Body of pancreas (tissue), 4 donors: Measurements from ENCODE around the gene KRT10. TPM values are rescaled to one million over a fixed set of nuclear protein-coding genes. Genes with fewer than 3 reads are reported as not detected.
"Not testable (repeated sequence)": the region's sequence is repeated elsewhere in the genome, so short reads cannot be mapped to it uniquely, and the experiment has no call there.

ENCODE experiments used
- ATAC-seq: fragments of 150-250 bp; one replicate; pipeline ENCODE4 v1.9.1; 2016
- DNase-seq, 4 donors: peaks; one replicate each; pipeline ENCODE4 v3.0.0-alpha.2; 2019
- H3K27ac ChIP-seq, 4 donors: fragments of 200-600 bp; sonication (generic); 1 replicate in 3 of 4; 2 replicates in 1 of 4; pipeline versions ENCODE4 v1.5.1 to v1.6.1; 2016 to 2019; ENCODE audit warnings: mild to moderate bottlenecking in 1 of 4, mixed read lengths in 1 of 4, moderate library complexity in 1 of 4
- H3K27me3 ChIP-seq, 2 donors: fragments of 200-600 bp; sonication (generic); one replicate each; pipeline ENCODE4 v1.6.0; 2016; ENCODE audit warnings: mild to moderate bottlenecking in 1 of 2
- H3K36me3 ChIP-seq, 2 donors: fragments of 200-600 bp; sonication (generic); replicated peaks in 1 of 2; 2 replicates each; pipeline ENCODE4 v1.5.1; 2016; ENCODE audit warnings: low read depth in 2 of 2; ENCODE audit not compliant: insufficient read depth in 1 of 2
- H3K4me1 ChIP-seq: fragments of 200-600 bp; sonication (generic); one replicate; pipeline ENCODE4 v1.6.0; 2016
- H3K4me3 ChIP-seq, 2 donors: fragments of 200-600 bp; sonication (generic); 1 replicate in 1 of 2; 2 replicates in 1 of 2; pipeline ENCODE4 v1.5.1; 2016 to 2019
- H3K9me3 ChIP-seq, 3 donors: fragments of 200-600 bp; sonication (generic); 1 replicate in 2 of 3; 2 replicates in 1 of 3; pipeline ENCODE4 v1.5.1; 2016
- CTCF ChIP-seq, 7 experiments: fragments of 450-650 bp in 4 of 7; fragments of 200-600 bp in 3 of 7; sonication (generic) in 3 of 7; IDR thresholded peaks; one replicate each; pipeline ENCODE4 v1.5.1; 2016 to 2019; ENCODE audit warnings: antibody characterized with exemption in 7 of 7
- POLR2A ChIP-seq, 3 donors: fragments of 450-650 bp; IDR thresholded peaks; one replicate each; pipeline ENCODE4 v1.6.1; 2016; ENCODE audit warnings: antibody characterized with exemption in 3 of 3, mild to moderate bottlenecking in 2 of 3
- WGBS, 2 donors: methylation state at CpG; one replicate each; pipeline ENCODE4 v1.1.5; 2017; 5-methylcytosine and 5-hydroxymethylcytosine counted together
- intact Hi-C: fragments of 100-400 bp; cut with DNase I; formaldehyde crosslinking; loops from one replicate; pipeline ENCODE4 v1.15.1; 2023
- total RNA-seq, 2 donors: library from RNA; depleted of rRNA; stranded (reverse); fragments of >200 nt; gene quantifications; one replicate each; pipeline ENCODE4 v1.1.0, GENCODE V29; 2016

KRT10 gene
- total RNA-seq, 2 donors from 2014 or later = 3.3 to 8.0 TPM

- DNase-seq (no peak), ATAC-seq (no peak)
- no peaks in the 10 kb centered on the region for H3K4me1 ChIP-seq
- no peaks in the 10 kb centered on the region for H3K27me3 ChIP-seq
- no peak overlapping the region for H3K27ac ChIP-seq
- H3K4me3 ChIP-seq = no peak overlapping the region
- no peaks in the 10 kb centered on the region for H3K36me3 ChIP-seq
- TF ChIP-seq CTCF (IDR thresholded peaks at IDR 0.05) (no peak), POLR2A (IDR thresholded peaks at IDR 0.05) (no peak)
- intact Hi-C loops = no loop called here
- WGBS, 2 donors = 34 to 49% methylated on average over 37 to 39 of the region's 39 CpGs
- H3K9me3 ChIP-seq = no peaks in the 10 kb centered on the region
These were observed 40.7 kb upstream of the KRT10 start for GRCh38 chr17:40862985-40863733.

- 41 to 54% methylated on average over 2 of the region's 2 CpGs for WGBS, 2 donors
- no peaks in the 10 kb centered on the region for H3K27me3 ChIP-seq
- TF ChIP-seq CTCF (IDR thresholded peaks at IDR 0.05) = no peak
- no peak for TF ChIP-seq POLR2A (IDR thresholded peaks at IDR 0.05)
- intact Hi-C loops = no loop called here
- no peaks in the 10 kb centered on the region for H3K36me3 ChIP-seq
- no peaks in the 10 kb centered on the region for H3K9me3 ChIP-seq
- H3K4me3 ChIP-seq = no peak overlapping the region
- H3K4me1 ChIP-seq = no peaks in the 10 kb centered on the region
- ATAC-seq = no peak
- H3K27ac ChIP-seq = no peak overlapping the region
- no peak for DNase-seq
These were observed 37.1 kb upstream of the KRT10 start for GRCh38 chr17:40859536-40859935.

- intact Hi-C loops, ATAC-seq, H3K27me3 ChIP-seq, H3K36me3 ChIP-seq, H3K9me3 ChIP-seq, DNase-seq, H3K4me3 ChIP-seq, H3K27ac ChIP-seq, H3K4me1 ChIP-seq: not testable (repeated sequence)
- WGBS, 2 donors = 85 to 90% methylated on average over 2 of the region's 2 CpGs
These were observed 36.3 kb upstream of the KRT10 start for GRCh38 chr17:40858667-40859066.

DNA sequence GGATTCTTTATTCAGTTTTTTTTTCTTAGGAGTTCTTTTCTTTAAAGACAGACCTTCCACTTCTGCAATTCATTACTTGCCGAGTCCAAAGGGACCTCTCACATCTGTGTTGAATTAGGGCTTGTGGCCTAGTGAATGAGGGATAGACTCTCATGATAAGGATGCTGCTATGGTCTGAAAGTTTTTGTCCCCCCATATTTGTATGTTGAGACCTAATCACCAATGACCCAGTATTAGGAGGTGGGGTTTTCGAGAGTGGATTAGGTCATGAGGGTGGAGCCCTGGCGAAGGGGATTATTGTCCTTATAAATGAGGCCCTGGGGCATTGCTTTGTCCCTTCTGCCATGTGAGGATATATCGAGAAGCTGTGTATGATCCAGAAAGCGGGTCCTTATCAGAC lies 35.1 kb upstream of the KRT10 start:
- ATAC-seq = no peak
- DNase-seq = no peak
- no peaks in the 10 kb centered on the region for H3K9me3 ChIP-seq
- H3K4me3 ChIP-seq = no peak overlapping the region
- no peaks in the 10 kb centered on the region for H3K36me3 ChIP-seq
- no peak overlapping the region for H3K27ac ChIP-seq
- H3K4me1 ChIP-seq = peaks cover 5% of the 10 kb centered on the region
- intact Hi-C loops = no loop called here
- WGBS, 2 donors = 72 to 73% methylated on average over 5 of the region's 5 CpGs
- TF ChIP-seq POLR2A (IDR thresholded peaks at IDR 0.05) (no peak), CTCF (IDR thresholded peaks at IDR 0.05) (no peak)
- no peaks in the 10 kb centered on the region for H3K27me3 ChIP-seq

DNA sequence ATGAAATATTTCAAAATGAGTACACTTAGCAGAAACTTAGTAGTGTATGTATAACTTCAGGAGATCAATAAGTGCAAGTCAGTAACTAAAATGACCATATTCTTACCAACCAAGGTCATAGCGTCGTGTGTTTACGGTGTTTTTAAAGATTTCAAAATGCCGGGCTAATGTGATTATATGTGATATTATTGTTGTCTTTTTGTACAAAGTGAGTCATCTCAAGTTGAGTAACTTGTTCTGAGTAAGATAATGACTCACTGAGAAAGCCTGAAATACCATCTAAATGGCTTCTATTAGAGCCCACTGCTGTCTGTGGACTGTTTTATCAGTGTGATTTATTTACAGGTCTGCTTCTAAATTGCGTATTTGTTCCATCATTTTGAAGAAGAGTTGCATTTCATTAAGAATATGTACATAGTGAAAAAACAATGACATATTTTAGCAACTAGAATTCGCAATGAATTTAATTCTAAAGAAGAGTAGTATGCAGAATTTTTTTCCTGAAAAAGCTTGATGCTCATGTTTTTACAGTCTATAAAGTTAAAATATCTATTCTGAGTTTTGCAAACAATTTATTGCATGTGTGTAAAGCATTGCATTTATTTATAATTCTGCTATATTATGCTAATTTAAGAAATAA lies 31.9 kb upstream of the KRT10 start:
- Histone ChIP-seq H3K4me3 (no peak overlapping the region), H3K27ac (no peak overlapping the region), H3K36me3 (no peaks in the 10 kb centered on the region), H3K9me3 (no peaks in the 10 kb centered on the region), H3K4me1 (peaks cover 5% of the 10 kb centered on the region), H3K27me3 (no peaks in the 10 kb centered on the region)
- intact Hi-C loops = no loop called here
- WGBS, 2 donors = 27 to 28% methylated on average over 6 of the region's 6 CpGs
- TF ChIP-seq CTCF (IDR thresholded peaks at IDR 0.05) = no peak
- TF ChIP-seq POLR2A (IDR thresholded peaks at IDR 0.05) = no peak
- no peak for ATAC-seq
- DNase-seq = no peak
